ENCODE results near the gene ASPHD2. TPM values are rescaled to one million over a fixed set of nuclear protein-coding genes. Genes with fewer than 3 reads are reported as not detected.

ASPHD2 gene
- total RNA-seq, 3 donors from 2014 or later: 2.7 to 3.7 (median 3.5) TPM

GRCh38 chr22:26417406-26417805 lies 11.7 kb upstream of the ASPHD2 start:
- H3K4me1 ChIP-seq (ENCODE audit: low read depth): no peaks in the 10 kb centered on the region
- H3K4me3 ChIP-seq: no peak overlapping the region
- no peak for DNase-seq
- H3K36me3 ChIP-seq (ENCODE audit: low read depth): no peaks in the 10 kb centered on the region
- intact Hi-C loops (cut with DNase I, micrococcal nuclease): no loop called here
- TF ChIP-seq CTCF (IDR thresholded peaks at IDR 0.05): no peak
- no peak for ATAC-seq
- H3K9me3 ChIP-seq: no peaks in the 10 kb centered on the region

GRCh38 chr22:26418620-26419019 lies 10.4 kb upstream of the ASPHD2 start:
- intact Hi-C loops (cut with DNase I, micrococcal nuclease): no loop called here
- TF ChIP-seq CTCF (IDR thresholded peaks at IDR 0.05): no peak

GRCh38 chr22:26426924-26427323 lies 2.1 kb upstream of the ASPHD2 start:
- Histone ChIP-seq H3K36me3 (ENCODE audit: low read depth) (no peaks in the 10 kb centered on the region), H3K4me3 (no peak overlapping the region), H3K4me1 (ENCODE audit: low read depth) (peaks cover 8% of the 10 kb centered on the region), H3K9me3 (peaks cover 5% of the 10 kb centered on the region)
- no peak for ATAC-seq
- no peak for DNase-seq
- intact Hi-C loops (cut with DNase I, micrococcal nuclease): no loop called here
- no peak for TF ChIP-seq CTCF (IDR thresholded peaks at IDR 0.05)

More at GRCh38 chr22:26418620-26419019, 10.4 kb upstream of the ASPHD2 start:
- Histone ChIP-seq H3K36me3 (ENCODE audit: low read depth) (no peaks in the 10 kb centered on the region), H3K4me3 (no peak overlapping the region), H3K9me3 (peaks cover 5% of the 10 kb centered on the region), H3K4me1 (ENCODE audit: low read depth) (no peaks in the 10 kb centered on the region)
- DNase-seq: no peak
- ATAC-seq: no peak

GRCh38 chr22:26429458-26430286 lies 612 bp downstream of the ASPHD2 start:
- TF ChIP-seq CTCF (IDR thresholded peaks at IDR 0.05): no peak
- H3K36me3 ChIP-seq (ENCODE audit: low read depth): no peaks in the 10 kb centered on the region
- H3K4me1 ChIP-seq (ENCODE audit: low read depth): peaks cover 8% of the 10 kb centered on the region
- H3K4me3 ChIP-seq: peak overlapping the region; percentile 36
- DNase-seq (peak; percentile 28 to 58 (median 35)), ATAC-seq (peak; percentile 20)
- intact Hi-C loops (cut with DNase I, micrococcal nuclease): no loop called here
- H3K9me3 ChIP-seq: no peaks in the 10 kb centered on the region

GRCh38 chr22:26430600-26430999 lies 1.5 kb downstream of the ASPHD2 start:
- Histone ChIP-seq H3K9me3 (no peaks in the 10 kb centered on the region), H3K4me1 (ENCODE audit: low read depth) (peaks cover 8% of the 10 kb centered on the region), H3K4me3 (no peak overlapping the region), H3K36me3 (ENCODE audit: low read depth) (no peaks in the 10 kb centered on the region)
- intact Hi-C loops (cut with DNase I, micrococcal nuclease): no loop called here
- ATAC-seq (no peak), DNase-seq (no peak)
- TF ChIP-seq CTCF (IDR thresholded peaks at IDR 0.05): no peak

Measured in mucosa of descending colon (tissue), 3 donors.